NCI-H2081 treated with DMSO at 0.1 percent for 48 hours (cell line): ENCODE results near the gene CASTOR1.
A peak's percentile ranks its signal among the peaks of the same experiment; 100 is the strongest.
"Not testable (repeated sequence)": the region's sequence is repeated elsewhere in the genome, so short reads cannot be mapped to it uniquely, and the experiment has no call there.

Experiments
- DNase-seq: peaks from one replicate; lab custom pipeline; 2025; lab: John Stamatoyannopoulos, UW

The CASTOR1 gene

GRCh38 chr22:30289141-30289979 lies at the start of gene CASTOR1:
TSS of gene CASTOR1 (minus strand) at chr22:30289505. CDS start at chr22:30289497, 8 bp downstream.
- peak; percentile 55 for DNase-seq

GRCh38 chr22:30338802-30339201 lies 49.5 kb upstream of the CASTOR1 start:
- no peak for DNase-seq

GRCh38 chr22:30338341-30338740 lies 49.0 kb upstream of the CASTOR1 start:
- DNase-seq = not testable (repeated sequence)

- no peak for DNase-seq
Measured at GRCh38 chr22:30337461-30337778, 48.1 kb upstream of the CASTOR1 start.

- DNase-seq = no peak
Measured at GRCh38 chr22:30336752-30337460, 47.6 kb upstream of the CASTOR1 start.

- DNase-seq = no peak
Measured at GRCh38 chr22:30335236-30335635, 45.9 kb upstream of the CASTOR1 start.

GRCh38 chr22:30334646-30335045 lies 45.3 kb upstream of the CASTOR1 start:
- no peak for DNase-seq

- no peak for DNase-seq
Measured at GRCh38 chr22:30333707-30334087, 44.4 kb upstream of the CASTOR1 start.

GRCh38 chr22:30332994-30333706 lies 43.8 kb upstream of the CASTOR1 start:
- DNase-seq = no peak

- DNase-seq = no peak
Measured at GRCh38 chr22:30332551-30332950, 43.2 kb upstream of the CASTOR1 start.

- no peak for DNase-seq
Measured at GRCh38 chr22:30328466-30329049, 39.3 kb upstream of the CASTOR1 start.

- DNase-seq = no peak
Measured at GRCh38 chr22:30327864-30328345, 38.6 kb upstream of the CASTOR1 start.

- peak; percentile 68 for DNase-seq
Measured at GRCh38 chr22:30326706-30327362, 37.5 kb upstream of the CASTOR1 start, which contains the start of gene TBC1D10A. TSS of gene TBC1D10A (minus strand) at chr22:30326941. CDS start at chr22:30326881, 60 bp downstream.

GRCh38 chr22:30326255-30326705 lies 37.0 kb upstream of the CASTOR1 start:
- no peak for DNase-seq

GRCh38 chr22:30325724-30326254 lies 36.5 kb upstream of the CASTOR1 start:
- DNase-seq = no peak

- DNase-seq = no peak
Measured at GRCh38 chr22:30325065-30325720, 35.9 kb upstream of the CASTOR1 start.

- no peak for DNase-seq
Measured at GRCh38 chr22:30324014-30324730, 34.9 kb upstream of the CASTOR1 start.

GRCh38 chr22:30323246-30323645 lies 33.9 kb upstream of the CASTOR1 start:
- no peak for DNase-seq

- no peak for DNase-seq
Measured at GRCh38 chr22:30321461-30321860, 32.2 kb upstream of the CASTOR1 start.

- no peak for DNase-seq
Measured at GRCh38 chr22:30320021-30320556, 30.8 kb upstream of the CASTOR1 start.
